ENCODE results near the gene SLC16A12.

Gene SLC16A12

GRCh38 chr10:89540420-89540949 lies 5.1 kb upstream of the SLC16A12 start:
- 63% methylated on average over 4 of the region's 4 CpGs for WGBS
- H4K8ac ChIP-seq (ENCODE audit: low read length): no peak overlapping the region
- H3K4me1 ChIP-seq (ENCODE audit: control insufficient read depth, insufficient read depth, low read depth, low read length): peaks cover 5% of the 10 kb centered on the region
- H3K27me3 ChIP-seq (ENCODE audit: control insufficient read depth in 1 of 2, insufficient read depth in 1 of 2, low read length in 2 of 2): peaks cover 4 to 49% of the 10 kb centered on the region in 2 experiments
- no peak overlapping the region for H2BK15ac ChIP-seq (ENCODE audit: low read depth, poor library complexity, severe bottlenecking)
- no peak overlapping the region for H2AK5ac ChIP-seq (ENCODE audit: low read length, severe bottlenecking)
- no peak overlapping the region for H3K27ac ChIP-seq (ENCODE audit: low read length, poor library complexity, severe bottlenecking)
- H2AFZ ChIP-seq (ENCODE audit: low read depth, low read length): no peak overlapping the region
- H3K14ac ChIP-seq (ENCODE audit: low read length in 2 of 2): no peak overlapping the region
- H2BK120ac ChIP-seq (ENCODE audit: low read depth, low read length): no peak overlapping the region
- H3K79me1 ChIP-seq (replicated peaks; ENCODE audit: low read length, poor library complexity, severe bottlenecking): no peaks in the 10 kb centered on the region
- no peak overlapping the region for H3K18ac ChIP-seq (ENCODE audit: low read depth in 1 of 2, low read length in 2 of 2)
- H2BK12ac ChIP-seq (ENCODE audit: low read length in 2 of 2): no peak overlapping the region
- no peak overlapping the region for H3K4me3 ChIP-seq (ENCODE audit: insufficient read depth in 1 of 2, low read depth in 1 of 2, low read length in 2 of 2)
- no peak overlapping the region for H3K4ac ChIP-seq (ENCODE audit: low read depth in 1 of 2, low read length in 2 of 2)
- no peak overlapping the region for H3K9ac ChIP-seq (ENCODE audit: low read length)
- H3K9me3 ChIP-seq (ENCODE audit: control insufficient read depth, low read length): no peaks in the 10 kb centered on the region
- DNase-seq: no peak
- H2BK5ac ChIP-seq (ENCODE audit: low read depth, low read length, poor library complexity, severe bottlenecking): no peak overlapping the region
- H3K23ac ChIP-seq (ENCODE audit: low read length in 2 of 2): no peak overlapping the region
- H3K4me2 ChIP-seq (ENCODE audit: low read length, poor library complexity, severe bottlenecking): no peak overlapping the region
- no peaks in the 10 kb centered on the region for H3K36me3 ChIP-seq (ENCODE audit: control insufficient read depth in 1 of 2, insufficient read depth in 2 of 2, low read depth in 1 of 2, low read length in 2 of 2)
- no peak overlapping the region for H4K91ac ChIP-seq (ENCODE audit: low read length)

- H4K91ac ChIP-seq (ENCODE audit: low read length): no peak overlapping the region
- H2BK12ac ChIP-seq (ENCODE audit: low read length in 2 of 2): no peak overlapping the region
- H2AK5ac ChIP-seq (ENCODE audit: low read length, severe bottlenecking): no peak overlapping the region
- no peaks in the 10 kb centered on the region for H3K36me3 ChIP-seq (ENCODE audit: control insufficient read depth in 1 of 2, insufficient read depth in 2 of 2, low read depth in 1 of 2, low read length in 2 of 2)
- H2BK5ac ChIP-seq (ENCODE audit: low read depth, low read length, poor library complexity, severe bottlenecking): no peak overlapping the region
- no peak overlapping the region for H4K8ac ChIP-seq (ENCODE audit: low read length)
- no peaks in the 10 kb centered on the region for H3K79me1 ChIP-seq (replicated peaks; ENCODE audit: low read length, poor library complexity, severe bottlenecking)
- no peak overlapping the region for H3K4ac ChIP-seq (ENCODE audit: low read depth in 1 of 2, low read length in 2 of 2)
- whole genome bisulfite sequencing: 87% methylated on average over 1 of the region's 1 CpG
- H3K9me3 ChIP-seq (ENCODE audit: control insufficient read depth, low read length): no peaks in the 10 kb centered on the region
- H3K18ac ChIP-seq (ENCODE audit: low read depth in 1 of 2, low read length in 2 of 2): no peak overlapping the region
- no peak overlapping the region for H3K4me2 ChIP-seq (ENCODE audit: low read length, poor library complexity, severe bottlenecking)
- H3K14ac ChIP-seq (ENCODE audit: low read length in 2 of 2): no peak overlapping the region
- no peak overlapping the region for H2BK15ac ChIP-seq (ENCODE audit: low read depth, poor library complexity, severe bottlenecking)
- peaks cover 12% of the 10 kb centered on the region for H3K4me1 ChIP-seq (ENCODE audit: control insufficient read depth, insufficient read depth, low read depth, low read length)
- no peak for DNase-seq
- no peak overlapping the region for H3K23ac ChIP-seq (ENCODE audit: low read length in 2 of 2)
- H3K4me3 ChIP-seq (ENCODE audit: insufficient read depth in 1 of 2, low read depth in 1 of 2, low read length in 2 of 2): no peak overlapping the region
- H3K9ac ChIP-seq (ENCODE audit: low read length): no peak overlapping the region
- H2AFZ ChIP-seq (ENCODE audit: low read depth, low read length): no peak overlapping the region
- H2BK120ac ChIP-seq (ENCODE audit: low read depth, low read length): no peak overlapping the region
- no peak overlapping the region for H3K27ac ChIP-seq (ENCODE audit: low read length, poor library complexity, severe bottlenecking)
- peaks cover 16 to 67% of the 10 kb centered on the region in 2 experiments for H3K27me3 ChIP-seq (ENCODE audit: control insufficient read depth in 1 of 2, insufficient read depth in 1 of 2, low read length in 2 of 2)
Observed at GRCh38 chr10:89537364-89537763, 2.0 kb upstream of the SLC16A12 start.

- no peak overlapping the region for H3K4ac ChIP-seq (ENCODE audit: low read depth in 1 of 2, low read length in 2 of 2)
- no peak for DNase-seq
- H3K4me1 ChIP-seq (ENCODE audit: control insufficient read depth, insufficient read depth, low read depth, low read length): peaks cover 12% of the 10 kb centered on the region
- H2BK5ac ChIP-seq (ENCODE audit: low read depth, low read length, poor library complexity, severe bottlenecking): no peak overlapping the region
- no peak overlapping the region for H3K9ac ChIP-seq (ENCODE audit: low read length)
- no peak overlapping the region for H2BK15ac ChIP-seq (ENCODE audit: low read depth, poor library complexity, severe bottlenecking)
- peak overlapping the region; percentile 83 for H3K4me2 ChIP-seq (ENCODE audit: low read length, poor library complexity, severe bottlenecking)
- H3K27ac ChIP-seq (ENCODE audit: low read length, poor library complexity, severe bottlenecking): no peak overlapping the region
- H2BK12ac ChIP-seq (ENCODE audit: low read length in 2 of 2): peak overlapping the region in 1 of 2 experiments; percentile 76
- no peak overlapping the region for H2AK5ac ChIP-seq (ENCODE audit: low read length, severe bottlenecking)
- H2AFZ ChIP-seq (ENCODE audit: low read depth, low read length): no peak overlapping the region
- WGBS: 17% methylated on average over 16 of the region's 16 CpGs
- peak overlapping the region in 1 of 2 experiments; percentile 54 for H3K18ac ChIP-seq (ENCODE audit: low read depth in 1 of 2, low read length in 2 of 2)
- no peaks in the 10 kb centered on the region for H3K9me3 ChIP-seq (ENCODE audit: control insufficient read depth, low read length)
- no peak overlapping the region for H3K14ac ChIP-seq (ENCODE audit: low read length in 2 of 2)
- H3K36me3 ChIP-seq (ENCODE audit: control insufficient read depth in 1 of 2, insufficient read depth in 2 of 2, low read depth in 1 of 2, low read length in 2 of 2): no peaks in the 10 kb centered on the region
- no peak overlapping the region for H2BK120ac ChIP-seq (ENCODE audit: low read depth, low read length)
- no peak overlapping the region for H4K91ac ChIP-seq (ENCODE audit: low read length)
- peaks cover 16 to 72% of the 10 kb centered on the region in 2 experiments for H3K27me3 ChIP-seq (ENCODE audit: control insufficient read depth in 1 of 2, insufficient read depth in 1 of 2, low read length in 2 of 2)
- peak overlapping the region; percentile 53 to 60 for H3K4me3 ChIP-seq (ENCODE audit: insufficient read depth in 1 of 2, low read depth in 1 of 2, low read length in 2 of 2)
- H3K23ac ChIP-seq (ENCODE audit: low read length in 2 of 2): no peak overlapping the region
- H3K79me1 ChIP-seq (replicated peaks; ENCODE audit: low read length, poor library complexity, severe bottlenecking): no peaks in the 10 kb centered on the region
- H4K8ac ChIP-seq (ENCODE audit: low read length): peak overlapping the region; percentile 72
Observed at GRCh38 chr10:89536013-89536354, 590 bp upstream of the SLC16A12 start.

GRCh38 chr10:89534826-89535166 lies 598 bp downstream of the SLC16A12 start:
- Histone ChIP-seq H3K27ac (ENCODE audit: low read length, poor library complexity, severe bottlenecking) (no peak overlapping the region), H3K9me3 (ENCODE audit: control insufficient read depth, low read length) (no peaks in the 10 kb centered on the region), H3K18ac (ENCODE audit: low read depth in 1 of 2, low read length in 2 of 2) (no peak overlapping the region), H3K9ac (ENCODE audit: low read length) (no peak overlapping the region), H2AFZ (ENCODE audit: low read depth, low read length) (no peak overlapping the region), H3K4ac (ENCODE audit: low read depth in 1 of 2, low read length in 2 of 2) (no peak overlapping the region), H2BK12ac (ENCODE audit: low read length in 2 of 2) (no peak overlapping the region), H3K23ac (ENCODE audit: low read length in 2 of 2) (no peak overlapping the region), H3K79me1 (replicated peaks; ENCODE audit: low read length, poor library complexity, severe bottlenecking) (no peaks in the 10 kb centered on the region), H2AK5ac (ENCODE audit: low read length, severe bottlenecking) (no peak overlapping the region), H3K14ac (ENCODE audit: low read length in 2 of 2) (no peak overlapping the region), H4K91ac (ENCODE audit: low read length) (no peak overlapping the region), H2BK120ac (ENCODE audit: low read depth, low read length) (no peak overlapping the region), H2BK15ac (ENCODE audit: low read depth, poor library complexity, severe bottlenecking) (no peak overlapping the region), H3K4me3 (ENCODE audit: insufficient read depth in 1 of 2, low read depth in 1 of 2, low read length in 2 of 2) (peak overlapping the region; percentile 60 to 67), H3K4me1 (ENCODE audit: control insufficient read depth, insufficient read depth, low read depth, low read length) (peaks cover 12% of the 10 kb centered on the region), H3K4me2 (ENCODE audit: low read length, poor library complexity, severe bottlenecking) (peak overlapping the region; percentile 83), H2BK5ac (ENCODE audit: low read depth, low read length, poor library complexity, severe bottlenecking) (no peak overlapping the region), H4K8ac (ENCODE audit: low read length) (no peak overlapping the region), H3K36me3 (ENCODE audit: control insufficient read depth in 1 of 2, insufficient read depth in 2 of 2, low read depth in 1 of 2, low read length in 2 of 2) (no peaks in the 10 kb centered on the region), H3K27me3 (ENCODE audit: control insufficient read depth in 1 of 2, insufficient read depth in 1 of 2, low read length in 2 of 2) (peaks cover 16 to 66% of the 10 kb centered on the region in 2 experiments)
- 11% methylated on average over 6 of the region's 8 CpGs for WGBS
- no peak for DNase-seq

Measured in mesenchymal stem cell (in vitro differentiated cells and primary cell).